HPDE6-E6E7 (cell line): ENCODE data around the gene ERP44.
A peak's percentile ranks its signal among the peaks of the same experiment; 100 is the strongest.
"Not testable (repeated sequence)": the region's sequence is repeated elsewhere in the genome, so short reads cannot be mapped to it uniquely, and the experiment has no call there.

Source experiments
- DNase-seq: peaks from one replicate; pipeline ENCODE4 v3.0.0; 2011; ENCODE audit warnings: missing footprints; ENCODE audit errors: extremely low spot score

ERP44 gene

GRCh38 chr9:100067990-100068389 is 30.8 kb downstream of the ERP44 start:
- DNase-seq, result not testable (repeated sequence)

DNA sequence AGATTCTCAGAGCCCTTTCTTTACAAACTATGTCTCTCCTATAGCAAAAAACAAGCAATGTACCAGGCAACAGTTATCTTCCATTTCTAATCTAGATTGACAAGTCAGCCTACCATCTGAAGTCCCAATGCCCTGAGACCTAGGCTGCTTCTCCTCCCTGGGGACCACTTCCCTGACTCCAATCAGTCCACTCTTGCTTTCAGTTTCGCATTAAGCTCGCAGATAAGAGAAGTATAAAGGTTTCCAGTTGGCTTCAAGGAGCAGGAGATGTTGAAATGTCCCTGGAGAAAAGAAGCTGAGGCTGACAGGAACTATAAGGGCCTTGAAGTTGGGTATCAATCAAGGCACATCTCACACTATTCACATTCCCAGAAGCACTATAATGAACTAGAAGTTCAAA is 32.3 kb downstream of the ERP44 start:
- no peak for DNase-seq

DNA sequence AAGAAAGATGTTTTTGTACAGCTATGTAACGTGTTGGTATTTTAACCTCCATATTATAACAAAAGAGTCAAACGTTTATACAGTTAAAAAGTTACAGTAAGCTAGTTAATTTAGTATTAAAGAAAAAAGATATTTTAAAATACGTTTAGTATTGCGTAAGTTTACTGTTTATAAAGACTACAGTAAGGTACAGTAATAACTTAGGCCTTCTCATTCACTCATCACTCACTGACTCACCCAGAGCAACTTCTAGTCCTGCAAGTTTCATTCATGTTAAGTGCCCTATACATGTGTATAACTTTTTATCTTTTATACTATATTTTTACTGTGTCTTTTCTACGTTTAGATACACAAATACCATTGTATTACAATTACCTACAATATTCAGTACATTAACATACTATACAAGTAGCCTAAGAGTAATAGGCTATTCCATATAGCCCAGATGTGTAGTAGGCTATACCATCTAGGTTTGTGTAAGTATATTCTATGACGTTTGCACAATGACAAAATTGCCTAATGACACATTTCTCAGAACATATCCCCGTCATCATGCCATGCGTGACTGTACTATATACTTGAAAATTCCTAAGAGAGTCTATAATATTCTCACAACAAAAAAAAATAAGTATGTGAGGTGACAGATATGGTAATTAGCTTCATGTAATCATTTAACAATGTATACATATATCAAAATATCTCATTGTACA is 33.8 kb downstream of the ERP44 start:
- DNase-seq, result peak; percentile 6

GRCh38 chr9:100063185-100063584 is 35.6 kb downstream of the ERP44 start:
- no peak for DNase-seq

DNA sequence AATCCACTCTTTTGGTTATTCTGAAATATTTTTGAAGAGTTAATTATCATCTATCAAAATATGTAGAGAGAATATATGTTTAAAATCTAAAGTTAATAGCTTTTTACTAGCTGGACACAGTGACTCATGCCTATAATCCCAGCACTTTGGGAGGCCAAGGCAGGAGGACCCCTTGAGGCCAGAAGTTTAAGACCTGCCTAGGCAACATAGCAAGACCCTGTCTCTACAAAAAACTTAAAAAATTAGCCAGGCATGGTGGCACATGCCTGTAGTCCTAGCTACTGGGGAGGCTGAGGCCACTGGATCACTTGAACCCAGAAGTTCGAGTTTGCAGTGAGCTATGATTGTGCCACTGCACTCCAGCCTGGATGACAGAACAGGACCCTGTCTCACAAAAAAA is 36.1 kb downstream of the ERP44 start:
- not testable (repeated sequence) for DNase-seq

- DNase-seq, result no peak
Measured at GRCh38 chr9:100058699-100059579, 39.9 kb downstream of the ERP44 start.

DNA sequence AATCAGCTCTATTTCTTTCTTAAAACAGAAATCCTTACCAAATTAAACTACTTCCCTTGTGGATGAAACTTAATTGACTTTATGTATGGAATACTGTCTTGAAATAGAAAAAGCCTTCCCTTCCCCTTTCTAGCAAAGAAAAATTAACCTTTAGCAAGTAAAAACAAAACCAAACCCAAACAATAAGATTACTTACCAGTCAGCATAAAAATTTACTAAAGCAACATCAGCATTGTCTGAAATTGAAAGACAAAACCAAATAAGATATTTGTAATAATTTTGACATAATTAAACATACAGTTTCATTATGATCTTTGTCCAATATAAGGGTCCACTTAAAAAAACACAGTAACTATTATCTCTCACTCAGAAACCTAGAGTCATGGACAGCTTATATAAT is 41.2 kb downstream of the ERP44 start:
- DNase-seq, result no peak

DNA sequence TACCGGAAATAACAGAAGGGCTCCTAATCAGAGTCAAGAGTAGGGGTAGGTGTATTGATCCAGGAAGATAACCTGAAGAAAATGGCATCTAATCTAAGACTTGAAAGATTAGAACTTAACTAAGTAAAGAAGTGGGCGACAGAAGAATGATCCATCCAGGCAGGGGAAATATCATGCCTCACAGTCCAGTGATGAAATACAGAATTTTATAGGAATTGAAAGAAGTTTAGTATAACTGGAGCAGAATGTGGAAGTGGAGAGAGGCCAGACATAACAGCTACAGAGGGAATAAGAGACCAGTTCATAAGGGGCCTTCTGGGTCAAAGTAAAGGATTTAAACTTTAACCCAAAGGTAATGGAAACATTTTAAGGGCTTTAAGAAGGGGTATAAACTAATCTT is 42.2 kb downstream of the ERP44 start:
- DNase-seq, result no peak

DNA sequence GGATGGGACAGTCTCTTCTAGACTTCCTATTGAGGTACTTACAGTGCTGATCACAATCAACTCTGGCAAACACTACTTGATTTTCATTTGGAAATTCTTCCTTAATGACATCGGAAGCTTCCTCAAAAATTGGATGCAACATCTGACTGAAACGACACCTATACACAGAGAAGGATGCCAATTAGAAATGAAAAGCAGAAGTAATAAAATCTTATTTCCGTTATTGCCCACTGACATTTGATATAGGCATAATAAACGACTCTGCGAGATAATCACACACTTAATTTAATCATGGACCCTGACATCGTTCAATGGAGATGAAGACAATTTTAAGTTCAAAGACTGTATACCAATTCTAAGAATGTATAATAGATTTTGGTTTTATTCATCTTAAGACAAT is 46.4 kb downstream of the ERP44 start:
- DNase-seq, result no peak

DNA sequence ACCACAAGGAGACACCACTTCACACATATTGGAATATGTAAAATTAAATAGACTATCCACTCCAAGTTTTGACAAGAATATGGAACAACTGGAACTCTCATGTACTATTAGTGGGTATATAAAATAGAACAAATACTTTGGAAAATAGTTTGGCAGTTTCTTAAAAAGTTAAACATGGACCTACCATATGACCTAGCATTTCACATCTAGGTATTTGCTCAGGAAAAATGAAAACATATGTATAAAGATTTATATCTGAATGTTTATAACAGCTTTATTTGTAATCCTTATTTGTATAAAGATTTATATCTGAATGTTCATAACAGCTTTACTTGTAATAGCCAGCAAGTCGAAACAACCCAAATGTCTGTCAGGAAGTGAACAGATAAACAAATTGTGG is 49.2 kb downstream of the ERP44 start:
- DNase-seq, result no peak

DNA sequence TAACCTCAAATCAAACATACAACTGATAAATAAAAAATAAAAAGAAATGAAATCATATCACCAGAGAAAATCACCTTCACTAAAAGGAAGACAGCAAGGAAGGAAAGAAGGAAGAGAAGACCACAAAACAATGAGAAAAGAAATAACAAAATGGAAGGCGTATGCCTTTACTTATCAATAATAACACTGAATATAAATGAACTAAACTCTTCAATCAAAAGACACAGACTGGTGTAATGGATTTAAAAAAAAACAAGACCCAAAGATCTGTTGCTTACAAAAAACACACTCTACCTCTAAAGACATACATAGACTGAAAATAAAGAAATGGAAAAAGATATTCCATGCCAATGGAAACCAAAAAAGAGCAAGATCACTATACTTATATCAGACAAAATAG is 60.3 kb downstream of the ERP44 start:
- no peak for DNase-seq

- no peak for DNase-seq
Measured at GRCh38 chr9:100033877-100034551, 64.8 kb downstream of the ERP44 start.

DNA sequence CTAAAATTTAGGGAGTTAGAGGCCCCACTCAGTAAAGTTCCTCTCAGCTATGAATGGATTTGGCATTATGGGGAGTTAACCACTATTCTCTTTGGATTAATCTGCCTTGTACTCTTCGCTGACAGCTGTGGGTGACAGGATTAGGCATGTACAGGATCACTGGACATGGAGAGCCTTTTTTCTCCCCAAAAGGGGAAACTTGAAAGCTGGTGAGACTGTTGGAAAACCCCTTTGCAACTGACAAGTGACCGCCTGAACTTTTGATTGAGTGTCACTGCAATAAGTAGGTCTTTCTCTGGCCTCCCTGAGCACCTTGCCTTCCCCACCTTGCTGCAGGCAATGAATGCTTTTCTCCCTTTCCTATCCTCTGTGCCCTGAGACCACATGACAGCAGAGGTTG is 68.3 kb downstream of the ERP44 start:
- DNase-seq, result no peak

GRCh38 chr9:100029251-100029650 is 69.5 kb downstream of the ERP44 start:
- no peak for DNase-seq

DNA sequence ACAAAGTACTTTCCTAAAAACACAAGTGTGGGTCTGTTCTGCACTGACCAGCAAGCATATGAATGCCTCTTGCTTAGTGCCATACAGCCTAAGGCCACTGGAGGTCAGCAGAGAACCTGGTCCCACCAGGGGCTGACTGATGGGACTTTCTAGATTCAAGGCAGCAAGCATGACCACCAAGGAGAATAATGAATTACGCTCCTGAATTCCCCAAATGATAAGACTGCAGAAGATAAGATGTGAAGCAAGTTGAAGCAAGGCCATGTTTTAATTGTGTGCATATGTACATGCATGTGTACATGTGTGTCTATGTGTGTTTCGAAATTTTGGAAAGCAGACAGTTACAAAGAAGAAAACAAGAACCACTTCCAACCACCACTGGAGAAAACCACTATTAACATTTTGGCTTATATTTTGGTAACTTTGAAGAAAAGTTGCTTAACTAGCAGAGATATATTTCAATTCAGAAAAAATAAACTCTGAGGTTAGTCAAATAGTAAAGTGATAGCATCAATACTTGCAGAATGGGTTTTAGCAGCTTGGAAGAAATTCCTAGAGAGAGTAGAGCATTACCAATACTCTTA is 70.5 kb downstream of the ERP44 start:
- peak; percentile 61 for DNase-seq

DNA sequence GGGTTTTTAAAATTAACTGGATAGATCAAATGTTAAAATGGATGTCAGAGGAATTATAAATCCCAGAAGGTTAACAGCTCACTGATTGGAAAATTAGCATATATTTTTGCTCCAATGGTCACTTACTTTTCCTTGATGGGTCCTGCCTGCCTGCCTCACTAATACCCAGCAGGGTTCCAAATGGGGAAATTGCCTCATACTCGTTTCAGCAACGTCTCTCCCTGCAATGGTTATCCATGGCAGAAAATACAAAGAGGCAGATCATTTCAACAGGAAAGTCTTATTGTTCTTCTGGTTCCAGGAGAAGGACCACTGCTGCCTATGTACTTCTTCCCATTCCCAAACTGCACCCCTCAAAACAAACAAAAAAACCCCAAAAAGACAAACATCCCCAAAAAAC is 71.3 kb downstream of the ERP44 start:
- no peak for DNase-seq

GRCh38 chr9:100021931-100022330 is 76.9 kb downstream of the ERP44 start:
- no peak for DNase-seq

DNA sequence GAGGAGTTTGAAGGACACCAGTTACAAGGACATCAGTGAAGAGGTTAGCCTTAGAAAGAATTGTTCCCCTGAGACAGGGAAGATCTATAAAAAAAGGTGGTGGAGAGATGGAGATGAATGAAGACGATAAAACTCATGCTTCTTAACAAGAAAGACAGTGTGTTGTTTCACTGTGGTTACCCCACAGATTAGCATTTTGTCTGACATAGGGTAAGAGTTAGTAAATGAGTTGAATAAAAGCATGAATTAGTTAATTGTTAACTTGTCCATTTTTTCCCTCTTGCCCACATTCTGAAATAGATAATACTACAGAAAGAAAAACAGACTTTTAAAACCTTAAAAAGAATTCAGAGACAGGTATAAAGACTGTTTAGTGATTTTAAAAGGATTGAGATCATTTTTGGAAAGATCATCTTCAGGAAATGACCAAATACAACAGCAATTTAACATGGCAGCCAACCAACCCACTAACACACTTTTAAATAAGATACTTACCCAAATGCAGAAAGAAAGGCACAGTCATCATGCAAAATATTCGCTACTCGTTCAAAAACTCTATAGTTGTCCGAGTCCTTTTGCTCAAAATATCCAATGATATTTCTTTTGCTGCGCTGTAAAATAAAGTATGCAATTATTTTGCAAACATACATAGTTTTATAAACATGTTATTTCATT is 78.5 kb downstream of the ERP44 start:
- no peak for DNase-seq

DNA sequence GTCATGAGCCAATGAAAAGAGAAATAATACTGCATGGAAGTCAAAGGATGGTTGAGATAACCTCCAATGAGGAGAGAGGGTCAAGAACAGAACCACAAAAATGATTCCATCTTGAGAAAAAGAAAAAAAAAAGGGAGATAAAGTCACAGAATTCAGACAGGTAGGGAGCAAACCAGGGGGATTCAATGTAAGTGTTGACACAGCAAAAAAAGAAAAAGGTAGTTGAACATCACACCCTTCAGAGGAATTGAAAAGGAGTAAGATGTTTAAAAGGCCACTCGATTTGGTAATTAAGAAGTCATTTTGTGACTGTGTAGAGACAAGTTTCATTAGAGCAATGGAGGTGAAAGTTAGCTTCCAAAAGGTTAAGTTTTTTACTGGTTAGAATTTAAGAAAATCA is 79.3 kb downstream of the ERP44 start:
- DNase-seq, result no peak

- no peak for DNase-seq
Measured at GRCh38 chr9:100014846-100015245, 84.0 kb downstream of the ERP44 start.

- DNase-seq, result no peak
Measured at GRCh38 chr9:100013573-100013972, 85.2 kb downstream of the ERP44 start.

- DNase-seq, result no peak
Measured at GRCh38 chr9:100012279-100012678, 86.5 kb downstream of the ERP44 start.
